Activated T-cell treated with anti-CD3 and anti-CD28 coated beads, Interleukin-2, amount 50 U/mL, for 1 hour (primary cell): Measurements from ENCODE around the gene ALPK3.

Experiments used
- DNase-seq: peaks from one replicate; pipeline ENCODE4 v3.0.0-alpha.2; 2020

Gene ALPK3

DNA sequence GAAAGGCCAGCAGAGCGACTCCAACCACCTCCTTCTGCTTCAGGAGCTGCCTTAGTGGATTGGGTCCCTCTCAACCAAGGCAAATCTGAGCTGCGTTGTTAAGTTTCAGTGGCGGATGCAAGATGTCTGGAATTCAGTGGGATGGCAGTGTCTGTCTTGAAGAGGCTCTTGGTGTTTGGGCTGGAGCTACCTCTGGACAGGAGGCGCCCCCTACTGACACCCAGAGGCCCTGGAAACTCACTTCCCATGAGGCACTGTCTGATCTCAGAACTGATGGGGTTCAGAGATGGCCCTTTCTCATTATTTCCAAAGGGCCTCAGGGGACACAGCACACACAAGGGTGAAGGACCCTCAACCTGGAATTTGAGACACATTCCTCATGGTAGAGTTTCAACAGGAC lies 61.3 kb downstream of the ALPK3 start:
- DNase-seq = peak; percentile 58

DNA sequence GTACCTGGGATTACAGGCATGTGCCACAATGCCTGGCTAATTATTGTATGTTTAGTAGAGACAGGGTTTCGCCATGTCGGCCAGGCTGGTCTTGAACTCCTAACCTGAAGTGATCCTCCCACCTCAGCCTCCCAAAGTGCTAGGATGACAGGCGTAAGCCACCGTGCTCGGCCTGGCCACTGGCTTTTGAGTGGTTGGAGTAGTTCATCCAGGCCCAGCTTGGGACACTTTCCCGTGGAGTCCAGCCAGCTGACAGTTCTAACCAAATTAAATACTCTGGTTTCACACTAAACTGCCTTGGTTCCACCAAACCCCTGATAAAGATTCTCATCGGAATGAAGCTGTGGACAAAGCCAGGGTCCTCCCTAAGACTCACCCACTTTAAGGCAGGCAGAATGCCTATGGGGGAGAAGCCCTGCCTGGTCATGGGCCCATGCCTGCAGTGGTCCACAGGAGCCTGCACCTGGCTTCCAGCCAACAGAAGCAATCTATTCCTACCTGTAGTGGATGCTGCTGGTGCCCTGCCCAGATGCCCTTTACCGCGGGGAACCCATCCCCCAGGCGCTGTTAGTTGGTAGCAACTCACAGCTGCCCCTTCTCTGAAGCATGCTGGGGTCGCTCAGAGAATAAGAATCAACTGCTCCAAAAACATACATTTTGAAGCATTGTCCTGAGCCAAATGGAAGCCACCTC lies 62.1 kb downstream of the ALPK3 start:
- DNase-seq = no peak

DNA sequence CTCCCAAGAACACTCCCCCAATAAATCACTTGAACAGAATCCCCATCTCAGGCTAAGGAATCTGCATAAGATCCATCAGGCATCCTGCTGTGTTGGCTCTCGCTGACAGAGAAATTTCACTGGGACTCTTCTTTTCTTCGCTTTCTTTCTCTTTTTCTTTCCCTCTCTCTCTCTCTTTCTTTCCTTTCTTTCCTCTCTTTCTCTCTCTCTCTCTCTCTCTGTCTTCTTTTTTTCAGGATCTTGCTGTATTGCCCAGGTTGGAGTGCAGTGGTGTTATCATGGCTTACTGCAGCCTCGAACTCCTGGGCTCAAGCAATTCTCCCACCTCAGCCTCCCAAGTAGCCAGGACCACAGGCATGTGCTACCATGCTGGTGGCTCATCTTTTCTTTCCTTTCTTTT lies 62.9 kb downstream of the ALPK3 start:
- DNase-seq = no peak

DNA sequence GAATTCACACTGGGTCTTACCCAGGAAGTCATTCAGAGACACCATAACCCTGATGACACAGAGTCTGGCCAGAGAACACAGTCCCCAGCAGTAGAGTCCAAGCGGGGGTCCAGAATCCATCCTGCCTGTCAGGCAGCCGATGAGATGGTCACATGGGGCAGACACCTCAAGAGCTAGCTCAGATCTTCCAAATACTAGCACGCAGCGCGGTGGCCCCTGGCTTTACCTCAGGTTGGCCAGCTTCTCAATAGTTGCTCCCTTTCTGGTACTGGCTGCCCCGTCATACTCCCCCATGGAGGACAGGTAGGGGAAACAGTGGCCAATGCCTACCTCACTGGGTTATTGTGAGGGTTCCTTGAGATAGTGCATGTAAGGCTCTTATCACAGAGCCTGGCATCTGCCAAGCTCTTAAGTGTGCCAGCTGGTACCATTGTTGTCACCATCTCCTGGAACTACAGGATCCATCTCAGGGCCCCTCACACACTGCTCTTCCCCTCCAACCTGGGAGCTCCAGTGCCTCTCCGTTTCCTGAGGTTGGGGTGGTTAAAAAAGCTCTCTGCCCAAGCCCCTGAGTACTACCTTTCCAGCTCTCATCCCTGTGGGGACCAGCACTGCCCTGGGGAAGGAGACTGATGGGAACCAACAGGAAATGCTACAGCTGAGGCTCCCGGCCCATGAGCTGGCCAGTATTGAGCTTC lies 63.8 kb downstream of the ALPK3 start:
- no peak for DNase-seq

DNA sequence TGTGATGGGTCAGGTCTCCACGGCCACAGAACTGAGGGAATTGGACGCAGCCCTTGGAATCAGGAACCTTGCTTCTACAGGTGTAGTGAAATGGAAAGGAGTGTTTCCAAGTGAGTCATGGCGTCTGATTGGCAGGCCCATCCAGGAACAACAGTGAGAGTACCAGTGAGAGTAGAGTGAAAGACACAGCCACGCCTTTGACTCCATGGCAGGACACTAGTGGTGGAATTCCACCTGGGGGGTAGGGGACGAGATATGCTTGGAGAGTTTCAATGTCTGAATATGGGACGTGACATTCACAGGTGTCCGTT lies 64.3 kb downstream of the ALPK3 start:
- no peak for DNase-seq

DNA sequence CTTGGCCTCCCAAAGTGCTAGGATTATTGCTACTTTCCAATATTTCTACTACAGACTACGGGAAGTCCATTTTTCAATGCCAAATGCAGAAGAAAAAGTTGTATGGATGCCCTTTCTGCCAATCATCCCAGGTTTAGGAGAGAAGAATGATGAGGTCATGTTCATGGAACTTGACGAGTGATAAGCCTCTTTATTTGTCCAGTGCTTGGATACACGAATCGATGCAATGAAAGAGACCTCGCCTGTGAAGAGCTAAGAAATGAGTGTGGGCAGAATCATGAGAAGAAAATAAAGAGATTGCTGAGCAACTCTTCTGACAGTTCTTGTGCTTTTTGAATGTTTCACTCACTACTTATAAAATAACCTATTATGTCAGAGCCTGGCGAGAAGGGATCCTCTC lies 66.3 kb downstream of the ALPK3 start:
- DNase-seq = no peak

DNA sequence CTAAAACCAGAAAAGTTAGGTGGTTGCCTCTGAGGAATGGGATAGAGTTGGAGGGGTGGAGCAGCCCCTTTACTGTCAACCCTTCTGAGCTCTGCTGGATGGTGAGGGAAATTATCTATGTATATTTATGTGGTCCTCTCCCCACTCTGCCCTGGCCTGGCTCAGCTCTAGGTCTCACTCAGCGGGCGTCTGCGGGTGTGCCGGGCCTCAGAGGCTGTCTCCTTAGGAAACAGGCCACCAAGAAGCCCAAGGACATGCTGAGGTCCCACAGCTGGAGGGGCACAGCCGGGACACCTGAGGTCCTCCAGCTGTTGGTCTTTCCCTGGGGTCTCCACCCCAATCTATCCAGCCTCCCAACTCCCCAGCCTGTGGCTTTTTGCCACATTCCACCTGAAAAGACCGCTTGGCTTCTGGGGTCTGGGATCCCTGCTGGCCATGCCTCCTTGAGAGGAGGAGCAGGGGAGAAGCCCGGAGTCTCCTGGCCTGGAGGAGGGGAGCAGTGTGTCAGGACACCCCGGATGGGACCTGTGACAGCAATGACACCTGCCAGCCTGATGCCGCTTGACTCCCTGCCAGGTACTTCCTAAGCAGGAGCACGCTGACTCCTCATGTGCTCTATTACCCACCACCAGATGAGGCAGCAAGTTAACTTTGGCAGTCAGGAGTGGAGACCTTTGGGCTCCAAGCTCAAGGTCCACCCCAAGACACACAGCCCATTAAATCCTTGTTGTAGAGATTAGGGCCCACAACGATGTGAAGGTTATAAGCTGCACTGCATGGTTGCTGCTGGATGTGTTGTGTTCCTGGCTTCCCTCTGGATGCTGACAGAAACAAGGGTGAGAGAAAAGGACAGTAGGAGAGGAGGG lies 67.0 kb downstream of the ALPK3 start, which contains the start of gene SLC28A1:
Gene SLC28A1 (plus strand): TSS at position 747 of the 866 bp plus-strand sequence. CDS start 3,099 bp downstream, outside the sequence.
- no peak for DNase-seq

DNA sequence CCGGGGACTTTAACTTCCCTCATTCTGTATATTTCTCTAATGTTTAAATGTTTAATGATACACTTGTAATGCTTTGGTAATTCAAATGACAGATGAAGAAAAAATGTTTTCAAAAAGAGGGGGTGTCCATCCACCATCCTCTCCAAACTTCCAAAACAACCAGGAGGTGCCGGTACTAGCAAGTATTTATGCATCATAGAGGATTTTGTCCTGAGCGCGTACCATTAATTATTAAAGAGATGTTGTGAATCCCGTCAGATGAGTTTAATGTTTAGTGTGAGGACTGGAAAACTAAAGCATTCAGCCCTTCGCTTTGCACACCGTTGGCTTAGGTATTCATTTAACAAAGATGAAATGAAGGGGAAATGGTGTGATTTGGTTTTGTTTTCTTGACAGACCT lies 68.6 kb downstream of the ALPK3 start:
- DNase-seq = no peak

DNA sequence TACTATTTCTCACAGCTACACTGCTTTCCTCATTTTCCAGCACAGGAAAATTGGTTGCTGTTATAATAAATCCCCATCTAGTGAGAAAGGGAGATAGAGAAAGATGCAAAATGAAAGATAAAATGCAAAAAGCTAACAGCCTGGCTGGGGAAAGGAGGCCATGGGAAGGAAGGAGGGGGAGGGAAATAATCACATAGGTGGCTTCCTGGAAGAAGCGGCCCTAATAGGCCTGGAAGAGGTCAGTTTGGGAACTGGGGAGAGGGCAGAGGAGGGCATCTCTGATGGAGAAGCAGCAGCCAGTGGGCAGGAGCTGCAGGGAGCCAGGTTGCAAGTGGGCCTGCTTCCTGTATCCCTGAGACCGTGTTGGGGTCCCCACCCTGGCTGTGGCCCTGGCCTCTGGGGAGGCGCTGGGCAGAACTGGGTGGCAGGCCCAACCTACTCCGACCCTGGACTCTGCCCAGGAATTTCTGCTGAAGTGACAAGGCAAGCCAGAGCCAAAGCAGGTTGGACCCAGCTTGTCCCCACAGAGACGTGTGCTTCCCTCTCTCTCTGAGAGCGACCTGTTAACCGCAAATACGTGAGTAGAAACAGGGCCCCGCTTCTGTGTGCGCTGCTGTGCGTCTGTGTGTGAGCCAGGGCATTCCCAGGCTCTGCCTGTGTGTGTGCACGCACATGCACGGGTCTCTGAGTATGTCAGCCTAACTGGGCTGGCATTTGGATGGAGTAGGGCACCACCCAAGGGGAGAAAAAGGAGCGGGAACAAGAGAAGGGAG lies 69.2 kb downstream of the ALPK3 start:
- DNase-seq = no peak

DNA sequence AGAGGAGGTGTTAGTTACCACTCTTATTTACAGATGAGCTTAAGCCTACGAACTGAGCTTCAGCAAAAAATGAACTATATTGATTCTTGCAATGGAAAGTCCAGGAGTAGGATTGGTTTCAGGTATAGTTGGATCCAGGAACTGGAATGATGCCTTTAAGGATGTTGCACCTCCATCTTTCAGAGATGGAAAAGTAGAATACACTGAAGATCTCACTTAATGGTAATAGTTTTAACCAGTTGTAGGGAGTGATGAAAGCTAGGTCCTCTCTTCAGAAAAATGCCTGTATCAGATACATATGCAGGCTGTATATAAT lies 69.8 kb downstream of the ALPK3 start:
- no peak for DNase-seq

DNA sequence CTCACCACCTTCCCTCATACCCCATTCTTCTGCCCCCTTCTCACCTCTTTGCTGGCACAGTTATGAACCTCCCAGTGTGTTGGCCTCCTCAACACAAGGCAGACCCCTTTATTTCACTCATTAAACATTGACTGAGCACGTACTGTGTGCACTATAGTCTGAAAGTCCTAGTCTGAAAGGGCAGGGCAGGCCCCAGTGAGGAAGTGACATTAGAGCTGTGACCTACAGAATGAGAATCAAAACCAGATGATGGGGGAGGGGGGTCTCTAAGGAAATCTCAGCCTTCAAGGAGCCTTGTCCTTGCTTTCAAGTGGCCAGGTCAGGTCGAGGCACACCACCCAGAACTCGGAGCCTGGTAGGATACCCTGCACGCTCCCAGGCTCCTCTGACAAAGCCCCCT lies 70.8 kb downstream of the ALPK3 start:
- DNase-seq = no peak

DNA sequence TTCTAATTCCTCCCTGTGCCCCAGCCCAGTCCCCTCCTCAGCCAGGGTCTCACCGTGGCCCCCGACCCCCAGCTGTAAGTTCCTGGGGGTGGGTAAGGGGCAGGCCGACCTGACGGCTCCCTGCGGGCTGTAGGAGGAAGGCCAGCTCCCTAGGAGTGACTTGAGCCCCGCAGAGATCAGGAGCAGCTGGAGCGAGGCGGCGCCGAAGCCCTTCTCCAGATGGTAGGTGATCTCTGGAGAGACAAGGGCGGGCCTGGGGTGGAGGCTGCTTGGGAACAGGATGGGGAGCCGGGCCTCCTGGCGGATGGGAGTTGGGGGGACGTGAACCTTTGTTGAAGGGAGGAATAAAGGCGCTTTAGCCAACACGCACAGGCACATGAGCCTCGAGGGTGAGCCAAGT lies 71.5 kb downstream of the ALPK3 start:
- no peak for DNase-seq

DNA sequence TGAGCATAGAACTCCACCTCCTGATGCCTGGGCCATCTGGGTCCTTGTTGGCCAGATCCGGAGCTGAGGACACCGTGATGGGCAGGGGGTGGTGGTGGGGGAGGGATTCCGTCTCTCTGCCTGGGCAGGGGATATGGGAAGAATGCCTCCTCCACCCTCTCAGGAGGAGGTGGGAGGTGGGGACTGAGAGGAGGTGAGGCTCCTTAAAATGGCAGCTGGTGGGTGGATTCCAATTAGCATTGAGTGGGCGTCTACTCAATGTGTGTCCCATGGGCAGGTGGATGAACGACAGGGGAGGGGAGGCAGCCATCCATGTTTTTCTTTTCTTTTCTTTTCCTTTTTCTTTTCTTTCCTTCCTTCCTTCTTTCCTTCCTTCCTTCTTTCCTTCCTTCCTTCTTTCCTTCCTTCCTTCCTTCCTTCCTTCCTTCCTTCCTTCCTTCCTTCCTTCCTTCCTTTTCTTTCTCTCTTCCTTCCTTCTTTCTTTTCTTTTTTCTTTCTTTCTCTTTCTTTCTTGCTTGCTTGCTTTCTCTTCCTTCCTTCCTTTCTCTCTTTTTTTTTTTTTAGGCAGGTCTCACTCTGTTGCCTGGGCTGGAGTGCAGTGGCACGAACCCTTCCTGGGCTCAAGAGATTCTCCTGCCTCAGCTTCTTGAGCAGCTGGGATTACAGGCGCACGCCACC lies 72.3 kb downstream of the ALPK3 start:
- DNase-seq = no peak

DNA sequence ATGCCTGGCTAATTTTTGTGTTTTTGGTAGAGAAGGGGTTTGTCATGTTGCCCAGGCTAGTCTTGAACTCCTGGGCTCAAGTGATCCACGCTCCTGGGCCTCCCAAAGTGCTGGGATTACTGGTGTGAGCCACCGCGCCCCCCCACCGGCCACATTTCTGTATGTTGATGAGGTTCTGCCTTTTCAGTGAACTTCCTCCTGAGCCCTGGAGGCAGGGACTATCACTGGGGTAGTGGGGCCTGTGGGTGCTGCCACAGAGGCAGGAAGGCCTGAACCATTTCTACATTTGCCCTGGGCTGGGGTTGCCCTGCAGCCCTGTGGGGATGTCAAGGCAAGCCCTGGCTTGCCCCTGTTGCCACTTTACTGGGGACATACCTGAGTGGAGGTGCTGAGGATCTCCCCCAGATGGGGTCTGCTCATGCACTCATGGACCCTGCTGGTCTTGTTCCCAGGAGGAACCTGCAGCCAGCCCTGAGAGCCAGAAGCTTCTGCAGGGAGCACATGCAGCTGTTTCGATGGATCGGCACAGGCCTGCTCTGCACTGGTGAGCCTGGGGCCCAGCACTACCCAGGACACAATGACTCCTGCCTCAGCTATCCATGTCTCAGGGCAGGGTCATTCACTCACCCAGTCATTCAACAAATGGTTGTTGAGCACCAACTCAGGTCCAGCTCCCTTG lies 73.0 kb downstream of the ALPK3 start:
- DNase-seq = no peak

DNA sequence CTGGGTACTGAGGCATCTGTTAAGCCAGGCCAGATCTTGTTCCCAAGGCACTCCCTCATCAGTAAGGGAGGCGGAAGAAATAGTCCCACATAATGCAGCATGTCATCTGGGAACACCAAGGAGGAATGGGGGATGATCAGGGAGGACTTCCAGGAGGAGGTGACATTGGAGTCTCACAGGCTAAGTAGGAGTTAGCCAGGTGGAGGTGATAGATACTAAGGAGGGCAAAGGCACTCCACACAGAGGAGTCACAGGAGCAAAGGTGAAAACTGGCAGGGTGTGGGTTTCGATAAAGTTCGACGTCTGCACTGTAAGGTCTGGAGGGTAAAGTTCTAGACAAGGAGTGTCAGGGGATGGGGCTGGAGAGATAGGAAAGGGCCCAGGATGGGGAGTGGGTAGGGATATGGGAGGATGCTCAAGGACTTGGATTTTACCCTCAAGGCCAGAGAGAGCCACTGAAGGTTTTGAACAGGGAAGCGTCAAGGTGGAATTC lies 73.6 kb downstream of the ALPK3 start:
- no peak for DNase-seq

DNA sequence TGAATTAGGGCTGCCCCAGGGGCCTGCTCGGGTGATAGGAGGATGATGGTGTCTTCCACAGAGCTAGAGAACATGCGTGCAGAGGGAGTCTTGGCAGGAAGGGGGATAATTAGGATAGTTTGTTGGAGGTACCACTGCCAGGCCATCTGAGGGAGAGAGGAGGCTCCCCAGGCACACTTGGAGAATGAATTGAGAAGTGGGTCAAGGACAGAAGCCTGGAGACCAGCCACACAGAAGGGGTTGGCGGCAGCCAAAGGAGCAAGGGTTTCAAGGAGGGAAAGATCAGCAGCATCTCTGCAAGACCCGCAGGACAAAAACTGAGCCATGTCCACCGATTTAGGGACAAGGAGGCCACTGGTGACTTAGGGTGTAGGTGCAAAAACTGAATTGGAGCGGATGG lies 74.2 kb downstream of the ALPK3 start:
- no peak for DNase-seq

DNA sequence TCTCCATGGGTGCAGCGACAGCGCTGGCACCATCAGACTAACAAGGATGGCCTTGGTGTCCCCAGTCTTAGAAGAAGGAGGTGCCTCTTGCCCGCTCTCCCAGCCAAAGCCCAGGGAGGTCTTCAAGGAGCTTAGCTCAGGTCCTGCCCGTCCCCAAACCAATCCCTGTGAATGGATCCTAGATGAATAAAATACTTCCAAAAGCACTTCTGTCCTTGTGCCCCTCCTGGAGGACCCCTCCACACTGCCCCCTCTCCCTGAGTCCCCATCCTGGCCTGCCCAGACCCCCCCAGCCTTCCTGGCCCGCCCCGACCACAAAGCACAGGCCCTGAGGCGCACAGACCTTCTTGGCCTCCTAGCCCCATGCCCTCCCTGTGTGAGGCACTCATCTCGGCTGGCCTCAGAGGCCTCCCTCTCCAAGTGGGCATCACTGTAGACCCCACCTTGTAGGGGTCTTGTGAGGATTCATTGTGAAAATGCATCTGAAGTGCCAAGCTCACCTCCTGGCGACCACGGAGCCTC lies 75.7 kb downstream of the ALPK3 start:
- DNase-seq = no peak

DNA sequence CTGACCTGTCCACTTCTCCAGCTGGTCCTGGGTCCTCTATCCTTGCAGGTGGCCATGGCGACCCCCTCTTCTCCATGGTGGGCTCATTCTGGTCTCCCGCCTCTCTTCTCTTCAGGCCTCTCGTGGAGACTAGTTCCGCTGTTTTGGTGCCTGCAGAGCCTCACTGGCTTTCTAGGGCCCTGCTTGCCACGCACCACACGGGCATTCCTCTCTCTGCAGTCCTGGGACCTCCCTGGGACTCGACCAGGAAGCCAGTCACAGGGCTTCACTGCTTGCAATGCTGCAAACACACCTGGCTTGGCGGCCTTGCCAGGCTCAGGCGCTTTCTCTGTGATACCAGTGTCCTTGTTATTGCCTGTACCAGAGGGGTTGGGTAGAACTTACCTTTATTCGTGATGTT lies 76.5 kb downstream of the ALPK3 start:
- DNase-seq = no peak

DNA sequence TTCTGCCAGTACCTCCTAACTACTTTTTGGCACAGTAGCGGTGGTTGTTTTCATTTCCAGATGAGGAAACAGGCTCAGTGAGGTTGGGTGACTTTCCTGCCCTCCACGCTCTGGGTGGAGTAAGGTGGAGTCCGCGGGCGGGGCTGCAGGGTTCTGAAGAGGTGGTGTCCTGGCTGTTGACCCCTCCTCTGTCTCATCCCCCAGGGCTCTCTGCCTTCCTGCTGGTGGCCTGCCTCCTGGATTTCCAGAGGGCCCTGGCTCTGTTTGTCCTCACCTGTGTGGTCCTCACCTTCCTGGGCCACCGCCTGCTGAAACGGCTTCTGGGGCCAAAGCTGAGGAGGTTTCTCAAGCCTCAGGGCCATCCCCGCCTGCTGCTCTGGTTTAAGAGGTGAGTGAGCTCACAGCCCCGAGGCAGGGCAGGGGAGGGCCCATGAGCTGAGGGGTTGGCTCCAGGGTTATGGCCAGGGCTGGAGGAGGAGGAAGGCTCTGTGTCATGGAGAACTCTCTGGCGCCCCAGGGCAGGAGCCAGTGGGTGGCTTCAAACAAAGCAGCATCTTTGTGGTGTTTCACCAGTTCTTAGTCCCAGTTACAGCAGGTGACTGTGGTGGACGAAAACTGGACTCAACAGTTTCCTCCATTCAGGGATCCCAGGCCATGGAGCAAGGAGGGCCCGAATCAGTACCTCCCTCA lies 77.7 kb downstream of the ALPK3 start:
- no peak for DNase-seq

DNA sequence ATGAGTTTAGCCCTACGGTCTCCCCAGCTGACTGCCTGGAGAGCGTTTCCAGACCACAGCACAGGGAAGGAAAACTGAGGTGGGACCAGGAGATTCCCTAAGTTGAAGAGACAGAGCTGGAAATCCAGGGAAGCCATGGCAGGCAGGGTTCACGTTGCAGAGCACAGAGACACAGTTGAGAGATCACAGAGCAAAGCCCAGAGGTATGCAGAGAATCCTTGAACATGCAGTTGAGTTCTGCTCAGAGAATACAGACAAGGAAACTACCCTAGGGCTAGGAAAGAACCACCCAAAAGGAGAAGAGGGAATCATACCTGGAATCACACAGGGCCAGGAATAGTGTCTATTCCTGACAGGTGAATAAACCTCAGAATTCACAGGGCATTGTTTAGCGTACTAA lies 81.6 kb downstream of the ALPK3 start:
- DNase-seq = no peak

DNA sequence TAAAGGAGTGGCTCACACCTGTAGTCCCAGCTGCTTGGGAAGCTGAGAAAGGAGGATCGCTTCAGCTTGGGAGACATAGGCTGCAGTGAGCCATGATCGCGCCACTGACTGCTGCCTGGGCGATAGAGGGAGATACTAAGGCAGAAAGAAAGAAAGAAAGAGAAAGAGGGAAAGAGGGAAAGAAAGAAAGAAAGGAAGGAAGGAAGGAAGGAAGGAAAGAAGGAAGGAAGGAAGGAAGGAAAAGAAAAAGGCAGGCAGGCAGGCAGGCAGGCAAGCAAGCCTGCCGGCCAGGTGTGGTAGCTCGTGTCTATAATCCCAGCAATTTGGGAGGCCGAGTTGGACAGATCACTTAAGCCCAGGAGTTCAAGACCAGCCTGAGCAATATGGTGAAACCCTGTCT lies 82.6 kb downstream of the ALPK3 start:
- DNase-seq = no peak
